Lower leg skin (tissue), 4 donors: Measurements from ENCODE around the gene PAX7. TPM values are rescaled to one million over a fixed set of nuclear protein-coding genes. Genes with fewer than 3 reads are reported as not detected.

Source experiments
- DNase-seq, 2 donors: peaks; one replicate each; pipeline ENCODE4 v3.0.0-alpha.2; 2019; ENCODE audit warnings: low spot score in 2 of 2
- H3K4me3 ChIP-seq: fragments of 200-600 bp; sonication (generic); 2 replicates; pipeline ENCODE4 v1.5.1; 2017; ENCODE audit warnings: mild to moderate bottlenecking, low read depth; ENCODE audit not compliant: poor library complexity, severe bottlenecking
- CTCF ChIP-seq, 3 donors: fragments of 450-650 bp; IDR thresholded peaks; one replicate each; pipeline ENCODE4 v1.5.1; 2016; ENCODE audit warnings: antibody characterized with exemption in 3 of 3, mild to moderate bottlenecking in 3 of 3, moderate library complexity in 2 of 3
- POLR2A ChIP-seq, 2 donors: fragments of 450-650 bp; IDR thresholded peaks; one replicate each; pipeline ENCODE4 v1.6.1; 2016 to 2017; ENCODE audit warnings: antibody characterized with exemption in 2 of 2, mild to moderate bottlenecking in 1 of 2, moderate library complexity in 1 of 2
- WGBS, 2 donors: methylation state at CpG; one replicate each; pipeline ENCODE4 v1.1.5; 2018; 5-methylcytosine and 5-hydroxymethylcytosine counted together
- intact Hi-C: fragments of 100-400 bp; cut with DNase I; formaldehyde crosslinking; loops from one replicate; pipeline ENCODE4 v1.15.0; 2023; ENCODE audit warnings: low total_unique reads
- total RNA-seq, 4 donors: library from RNA; depleted of rRNA; stranded (reverse); fragments of >200 nt; gene quantifications; one replicate each; pipeline ENCODE4 v1.1.0, GENCODE V29; 2016

The PAX7 gene
- total RNA-seq, 4 donors from 2014 or later, result 0.06 to 0.11 TPM; not detected in 2

GRCh38 chr1:18712252-18712600 is 81.6 kb downstream of the PAX7 start:
- DNase-seq, result no peak
- TF ChIP-seq POLR2A (IDR thresholded peaks at IDR 0.05), result no peak
- TF ChIP-seq CTCF (IDR thresholded peaks at IDR 0.05), result no peak
- H3K4me3 ChIP-seq, result no peak overlapping the region
- intact Hi-C loops, result no loop called here
- WGBS, 2 donors, result 70 to 81% methylated on average over 5 of the region's 5 CpGs

GRCh38 chr1:18714404-18715175 is 83.9 kb downstream of the PAX7 start:
- DNase-seq, result no peak
- intact Hi-C loops, result no loop called here
- no peak for TF ChIP-seq CTCF (IDR thresholded peaks at IDR 0.05)
- no peak for TF ChIP-seq POLR2A (IDR thresholded peaks at IDR 0.05)
- H3K4me3 ChIP-seq, result no peak overlapping the region
- WGBS, 2 donors, result 77 to 81% methylated on average over 12 of the region's 12 CpGs

GRCh38 chr1:18716112-18716784 is 85.6 kb downstream of the PAX7 start:
- 47 to 55% methylated on average over 15 of the region's 15 CpGs for WGBS, 2 donors
- TF ChIP-seq POLR2A (IDR thresholded peaks at IDR 0.05) (no peak), CTCF (IDR thresholded peaks at IDR 0.05) (no peak)
- H3K4me3 ChIP-seq, result no peak overlapping the region
- intact Hi-C loops, result no loop called here
- no peak for DNase-seq

GRCh38 chr1:18716785-18717678 is 86.4 kb downstream of the PAX7 start:
- no peak for DNase-seq
- H3K4me3 ChIP-seq, result no peak overlapping the region
- TF ChIP-seq POLR2A (IDR thresholded peaks at IDR 0.05), result no peak
- no peak for TF ChIP-seq CTCF (IDR thresholded peaks at IDR 0.05)
- 8 to 20% methylated on average over 17 to 68 of the region's 72 CpGs for WGBS, 2 donors
- intact Hi-C loops, result no loop called here

- no peak for DNase-seq
- intact Hi-C loops, result no loop called here
- WGBS, 2 donors, result 45 to 57% methylated on average over 9 of the region's 9 CpGs
- TF ChIP-seq CTCF (IDR thresholded peaks at IDR 0.05) (no peak), POLR2A (IDR thresholded peaks at IDR 0.05) (no peak)
- H3K4me3 ChIP-seq, result no peak overlapping the region
These were observed 89.3 kb downstream of the PAX7 start for GRCh38 chr1:18719786-18720451.
